Stimulated activated effector memory CD8-positive, alpha-beta T cell treated with anti-CD3 and anti-CD28 coated beads, Interleukin-12 subunit alpha, Interleukin-12 subunit beta, amount 100 ng/mL, for 72 hours (primary cell): Measurements from ENCODE around the gene DLG2.

Source experiments
- ATAC-seq: fragments of 150-1000 bp; cut with Tn5 transposase; 2 replicates; pipeline ENCODE4 v1.10.0; 2021
- DNase-seq, 2 donors: peaks; one replicate each; pipeline ENCODE4 v3.0.0; 2021 to 2022; ENCODE audit warnings: low spot score in 2 of 2
- H3K27ac Mint-ChIP-seq: one replicate; pipeline ENCODE4 v1.8.0; 2022; ENCODE audit warnings: mild to moderate bottlenecking, mixed read lengths
- H3K36me3 Mint-ChIP-seq: one replicate; pipeline ENCODE4 v1.8.0; 2022; ENCODE audit warnings: mild to moderate bottlenecking, mixed read lengths
- H3K4me1 Mint-ChIP-seq: one replicate; pipeline ENCODE4 v1.8.0; 2022; ENCODE audit warnings: mixed read lengths
- H3K4me3 Mint-ChIP-seq: one replicate; pipeline ENCODE4 v1.8.0; 2022; ENCODE audit warnings: mild to moderate bottlenecking, mixed read lengths
- H3K9me3 Mint-ChIP-seq: one replicate; pipeline ENCODE4 v1.8.0; 2022; ENCODE audit warnings: mixed read lengths

DLG2 gene

GRCh38 chr11:84924154-84924692 lies 702.9 kb downstream of the DLG2 start:
- no peaks in the 10 kb centered on the region for H3K36me3 Mint-ChIP-seq
- no peak overlapping the region for H3K27ac Mint-ChIP-seq
- no peaks in the 10 kb centered on the region for H3K4me1 Mint-ChIP-seq
- no peak overlapping the region for H3K4me3 Mint-ChIP-seq
- ATAC-seq = no peak
- DNase-seq = no peak
- peaks cover 16% of the 10 kb centered on the region for H3K9me3 Mint-ChIP-seq

- no peak for DNase-seq
- no peaks in the 10 kb centered on the region for H3K36me3 Mint-ChIP-seq
- H3K9me3 Mint-ChIP-seq = peaks cover 16% of the 10 kb centered on the region
- H3K4me3 Mint-ChIP-seq = no peak overlapping the region
- ATAC-seq = no peak
- no peaks in the 10 kb centered on the region for H3K4me1 Mint-ChIP-seq
- no peak overlapping the region for H3K27ac Mint-ChIP-seq
Measured at GRCh38 chr11:84923489-84923888, 703.7 kb downstream of the DLG2 start.

DNA sequence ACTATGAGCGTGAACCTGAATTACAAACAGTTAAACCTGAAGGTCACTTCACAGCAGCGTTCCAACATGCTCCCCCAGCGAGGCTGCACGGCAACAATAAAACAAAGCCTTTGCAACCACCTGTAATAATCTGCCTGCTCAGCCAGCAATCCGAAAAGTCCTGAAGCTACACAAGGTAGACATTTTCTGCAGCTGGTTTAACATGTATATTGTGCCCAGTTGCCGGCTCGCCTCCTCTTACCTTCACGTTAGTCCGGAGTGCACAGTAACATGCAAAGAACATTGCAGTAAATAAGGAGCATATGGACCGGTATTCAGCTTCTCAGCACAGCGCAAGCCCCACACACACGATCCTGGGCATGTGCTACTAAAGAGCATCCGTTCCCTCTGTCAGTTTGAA lies 704.3 kb downstream of the DLG2 start:
- Mint-ChIP-seq H3K4me3 (no peak overlapping the region), H3K4me1 (no peaks in the 10 kb centered on the region), H3K27ac (no peak overlapping the region), H3K36me3 (no peaks in the 10 kb centered on the region), H3K9me3 (peaks cover 19% of the 10 kb centered on the region)
- no peak for DNase-seq
- ATAC-seq = no peak

DNA sequence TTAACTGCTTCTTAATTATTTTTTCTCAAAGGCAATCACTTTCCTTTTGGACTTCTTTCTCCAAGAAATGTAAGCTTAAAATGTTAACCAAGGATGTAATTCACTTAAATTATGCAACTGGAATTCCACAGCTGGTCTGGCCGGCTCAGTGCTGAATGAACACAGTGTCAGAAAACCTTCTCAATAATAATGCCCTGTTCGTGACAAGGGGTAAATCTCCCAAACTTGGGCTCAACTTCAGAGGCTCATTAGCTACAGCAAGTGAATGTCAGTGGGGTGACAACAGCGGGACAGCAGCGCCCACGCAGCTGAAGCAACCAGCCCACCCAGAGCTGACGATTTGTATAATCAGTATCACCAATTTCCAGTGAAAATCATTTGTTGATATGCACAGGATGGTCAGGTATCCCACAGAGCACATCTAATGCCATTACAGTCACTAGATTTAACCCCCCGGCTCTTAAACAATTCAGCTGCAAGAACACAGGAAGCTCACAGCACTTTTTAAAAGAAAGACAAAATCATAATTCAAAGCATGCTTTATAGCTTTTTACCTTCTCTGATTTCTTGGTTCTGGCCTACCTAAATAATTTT lies 704.8 kb downstream of the DLG2 start:
- DNase-seq = no peak
- Mint-ChIP-seq H3K9me3 (peaks cover 18% of the 10 kb centered on the region), H3K4me1 (no peaks in the 10 kb centered on the region), H3K27ac (no peak overlapping the region), H3K36me3 (no peaks in the 10 kb centered on the region), H3K4me3 (no peak overlapping the region)
- ATAC-seq = no peak

GRCh38 chr11:84914511-84914910 lies 712.6 kb downstream of the DLG2 start:
- DNase-seq (no peak), ATAC-seq (no peak)
- Mint-ChIP-seq H3K27ac (no peak overlapping the region), H3K36me3 (no peaks in the 10 kb centered on the region), H3K4me1 (no peaks in the 10 kb centered on the region), H3K4me3 (no peak overlapping the region), H3K9me3 (peaks cover 24% of the 10 kb centered on the region)

- no peak overlapping the region for H3K27ac Mint-ChIP-seq
- no peak for DNase-seq
- H3K4me3 Mint-ChIP-seq = no peak overlapping the region
- no peaks in the 10 kb centered on the region for H3K36me3 Mint-ChIP-seq
- peaks cover 28% of the 10 kb centered on the region for H3K9me3 Mint-ChIP-seq
- H3K4me1 Mint-ChIP-seq = no peaks in the 10 kb centered on the region
- ATAC-seq = no peak
Measured at GRCh38 chr11:84909740-84910139, 717.4 kb downstream of the DLG2 start.

GRCh38 chr11:84906995-84907394 lies 720.1 kb downstream of the DLG2 start:
- Mint-ChIP-seq H3K9me3 (peaks cover 36% of the 10 kb centered on the region), H3K36me3 (no peaks in the 10 kb centered on the region), H3K27ac (no peak overlapping the region), H3K4me3 (no peak overlapping the region), H3K4me1 (no peaks in the 10 kb centered on the region)
- ATAC-seq (no peak), DNase-seq (no peak)

DNA sequence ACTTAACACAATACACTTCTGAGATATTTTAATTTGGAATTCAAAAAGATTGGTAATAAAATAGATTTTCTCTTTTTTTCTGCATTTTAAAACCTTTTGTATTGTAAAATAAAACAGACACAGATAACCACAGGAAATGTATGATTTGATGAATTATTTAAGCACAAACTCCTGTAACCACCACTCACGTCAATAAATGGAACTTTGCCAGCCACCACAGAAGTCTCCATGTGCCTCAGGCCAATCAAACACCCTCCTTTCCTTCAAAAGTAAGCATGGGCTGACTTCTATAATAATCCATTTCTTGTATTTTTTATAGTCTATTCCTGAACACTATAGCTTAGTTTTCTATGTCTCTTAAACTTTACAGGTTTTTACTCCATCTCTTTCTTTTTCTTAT lies 721.7 kb downstream of the DLG2 start:
- H3K36me3 Mint-ChIP-seq = no peaks in the 10 kb centered on the region
- H3K4me1 Mint-ChIP-seq = no peaks in the 10 kb centered on the region
- H3K27ac Mint-ChIP-seq = no peak overlapping the region
- H3K9me3 Mint-ChIP-seq = peaks cover 33% of the 10 kb centered on the region
- DNase-seq (no peak), ATAC-seq (no peak)
- H3K4me3 Mint-ChIP-seq = no peak overlapping the region

GRCh38 chr11:84902445-84902844 lies 724.7 kb downstream of the DLG2 start:
- H3K4me3 Mint-ChIP-seq = no peak overlapping the region
- DNase-seq (no peak), ATAC-seq (no peak)
- H3K9me3 Mint-ChIP-seq = peaks cover 29% of the 10 kb centered on the region
- H3K36me3 Mint-ChIP-seq = no peaks in the 10 kb centered on the region
- no peak overlapping the region for H3K27ac Mint-ChIP-seq
- H3K4me1 Mint-ChIP-seq = no peaks in the 10 kb centered on the region

DNA sequence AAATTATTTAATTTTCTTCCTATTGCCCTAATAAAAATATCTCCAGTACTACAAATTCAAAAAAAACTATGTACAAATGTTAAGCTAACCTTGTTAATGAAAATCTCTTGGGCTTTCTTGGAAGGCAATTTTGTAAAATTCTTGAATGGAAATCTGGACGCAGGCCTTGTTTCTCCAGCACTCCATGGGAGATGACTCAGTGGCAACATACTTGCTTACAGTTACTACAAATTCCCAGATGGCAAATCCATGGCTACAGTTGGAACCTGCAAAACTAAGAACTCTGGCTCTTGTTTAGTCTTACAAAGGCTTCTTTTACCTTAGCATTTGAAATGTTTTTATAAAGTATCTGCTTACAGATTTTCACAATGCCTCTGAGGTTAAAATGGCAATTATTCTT lies 725.2 kb downstream of the DLG2 start:
- H3K9me3 Mint-ChIP-seq = peaks cover 32% of the 10 kb centered on the region
- no peaks in the 10 kb centered on the region for H3K4me1 Mint-ChIP-seq
- H3K36me3 Mint-ChIP-seq = no peaks in the 10 kb centered on the region
- DNase-seq (no peak), ATAC-seq (no peak)
- H3K4me3 Mint-ChIP-seq = no peak overlapping the region
- no peak overlapping the region for H3K27ac Mint-ChIP-seq

DNA sequence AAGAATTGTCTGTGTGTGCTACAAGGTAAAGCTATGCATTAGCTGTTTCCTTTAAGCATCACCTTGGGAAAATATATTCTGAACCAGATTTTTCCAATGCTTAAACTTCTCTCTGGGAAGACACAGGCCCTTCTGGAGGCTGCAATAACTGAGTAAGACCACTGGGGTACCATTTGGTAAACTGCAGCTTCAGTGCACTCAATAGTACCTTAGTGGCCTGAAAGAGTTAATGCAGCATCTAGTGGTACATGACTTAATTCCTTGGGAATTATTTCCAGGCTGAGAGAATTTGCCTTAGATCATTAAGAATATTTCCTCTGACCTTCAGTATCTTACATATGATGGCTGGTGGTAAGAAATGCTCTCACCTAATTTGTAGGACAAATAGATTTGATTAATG lies 727.4 kb downstream of the DLG2 start:
- ATAC-seq (no peak), DNase-seq (no peak)
- Mint-ChIP-seq H3K27ac (no peak overlapping the region), H3K4me3 (no peak overlapping the region), H3K4me1 (no peaks in the 10 kb centered on the region), H3K36me3 (no peaks in the 10 kb centered on the region), H3K9me3 (peaks cover 24% of the 10 kb centered on the region)

DNA sequence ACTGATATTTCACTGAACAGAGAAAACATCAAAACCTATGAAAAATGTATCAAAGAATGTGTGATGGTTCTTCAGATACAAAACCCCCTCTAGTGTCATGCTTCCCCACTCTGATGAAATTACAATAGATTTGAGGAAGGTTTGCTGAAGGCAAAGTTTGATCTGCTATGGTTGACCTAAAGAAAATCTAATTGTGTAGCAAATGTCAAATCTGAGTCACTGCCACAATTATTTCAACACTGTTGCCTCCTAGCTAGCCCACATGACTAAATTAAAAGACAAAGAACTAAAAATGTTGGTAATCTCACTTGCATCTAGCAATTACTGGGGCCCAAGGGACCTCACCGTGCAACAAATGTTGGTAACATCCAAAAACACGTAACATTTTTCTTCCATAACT lies 728.0 kb downstream of the DLG2 start:
- Mint-ChIP-seq H3K4me1 (no peaks in the 10 kb centered on the region), H3K4me3 (no peak overlapping the region), H3K36me3 (no peaks in the 10 kb centered on the region), H3K27ac (no peak overlapping the region), H3K9me3 (peaks cover 24% of the 10 kb centered on the region)
- DNase-seq (no peak), ATAC-seq (no peak)

GRCh38 chr11:84894666-84895065 lies 732.5 kb downstream of the DLG2 start:
- no peaks in the 10 kb centered on the region for H3K36me3 Mint-ChIP-seq
- peaks cover 21% of the 10 kb centered on the region for H3K9me3 Mint-ChIP-seq
- DNase-seq = no peak
- ATAC-seq = no peak
- no peak overlapping the region for H3K27ac Mint-ChIP-seq
- no peaks in the 10 kb centered on the region for H3K4me1 Mint-ChIP-seq
- no peak overlapping the region for H3K4me3 Mint-ChIP-seq

- Mint-ChIP-seq H3K9me3 (peaks cover 23% of the 10 kb centered on the region), H3K27ac (no peak overlapping the region), H3K36me3 (no peaks in the 10 kb centered on the region), H3K4me3 (no peak overlapping the region), H3K4me1 (no peaks in the 10 kb centered on the region)
- DNase-seq (no peak), ATAC-seq (no peak)
Measured at GRCh38 chr11:84890676-84891075, 736.5 kb downstream of the DLG2 start.

DNA sequence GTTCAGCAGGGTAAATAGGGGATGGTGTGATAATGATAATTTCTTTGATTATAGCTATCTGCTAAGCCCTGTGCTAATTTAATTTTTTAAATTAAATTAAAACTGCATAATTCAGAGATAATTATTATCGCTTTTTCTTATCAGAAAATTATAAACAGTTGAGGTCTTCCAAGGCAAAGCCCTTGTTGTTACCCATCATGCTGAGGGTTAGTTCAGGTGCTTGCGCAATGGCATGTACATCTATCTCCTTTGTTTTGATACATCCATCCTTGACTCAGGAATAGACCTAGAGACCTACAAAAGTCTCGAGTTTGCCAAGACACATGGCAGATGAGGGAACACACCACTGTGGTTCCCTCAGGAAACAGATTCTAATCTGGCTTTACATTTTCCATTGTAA lies 737.6 kb downstream of the DLG2 start:
- no peak overlapping the region for H3K4me3 Mint-ChIP-seq
- no peaks in the 10 kb centered on the region for H3K36me3 Mint-ChIP-seq
- ATAC-seq = no peak
- DNase-seq = no peak
- no peaks in the 10 kb centered on the region for H3K4me1 Mint-ChIP-seq
- H3K27ac Mint-ChIP-seq = no peak overlapping the region
- peaks cover 28% of the 10 kb centered on the region for H3K9me3 Mint-ChIP-seq

DNA sequence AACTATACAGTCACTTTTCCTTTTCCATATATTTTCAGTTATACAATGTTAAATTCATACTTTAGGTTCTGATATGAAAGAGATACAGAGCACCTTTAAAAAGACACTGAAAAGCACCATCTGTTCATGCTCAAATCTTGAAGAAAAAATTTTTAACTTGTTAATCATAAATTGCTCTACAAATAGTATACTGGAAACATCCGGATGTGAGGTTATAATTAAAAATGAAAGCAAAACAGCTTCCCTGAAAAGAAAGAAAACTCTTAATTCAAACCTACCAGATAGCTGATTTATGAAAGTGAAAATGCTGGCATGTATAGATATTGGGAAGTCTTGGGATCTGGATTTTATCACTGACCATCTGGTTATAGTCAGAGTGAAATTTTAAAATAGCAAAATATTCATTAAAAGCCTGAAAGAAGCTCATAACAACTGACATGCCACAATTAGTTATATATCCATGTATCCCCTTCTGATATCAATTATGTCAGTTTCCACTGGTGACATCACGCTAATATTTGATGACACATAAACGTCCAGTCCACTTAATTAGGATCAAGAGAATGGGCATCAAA lies 740.0 kb downstream of the DLG2 start:
- H3K4me3 Mint-ChIP-seq = no peak overlapping the region
- no peaks in the 10 kb centered on the region for H3K4me1 Mint-ChIP-seq
- ATAC-seq (no peak), DNase-seq (no peak)
- peaks cover 23% of the 10 kb centered on the region for H3K9me3 Mint-ChIP-seq
- H3K27ac Mint-ChIP-seq = no peak overlapping the region
- no peaks in the 10 kb centered on the region for H3K36me3 Mint-ChIP-seq
